ENCODE measurements around the gene FNDC11. TPM values are rescaled to one million over a fixed set of nuclear protein-coding genes. Genes with fewer than 3 reads are reported as not detected.
"Not testable (repeated sequence)": the region's sequence is repeated elsewhere in the genome, so short reads cannot be mapped to it uniquely, and the experiment has no call there.

FNDC11 gene
- total and polyA plus RNA-seq, 5 experiments from 2014 or later, result 0.13 to 0.36 (median 0.25) TPM; not detected in 2

GRCh38 chr20:63551068-63551467, 2.9 kb upstream of the FNDC11 start:
- POLR2A ChIA-PET, result interaction anchor here (1.2 kb wide), 1 partner anchor 12 kb away, joined by 5 read pairs; no protein-coding TSS in a partner anchor
- Mint-ChIP-seq H3K36me3 (no peaks in the 10 kb centered on the region), H3K4me1 (peaks cover 8 to 31% (median 28%) of the 10 kb centered on the region in 4 donors), H3K9me3 (no peaks in the 10 kb centered on the region), H3K27ac (peak overlapping the region in 4 of 10 donors; percentile 46 to 86 (median 76)), H3K27me3 (peaks cover 0 to 17% (median 2%) of the 10 kb centered on the region in 5 donors), H3K4me3 (peak overlapping the region in 2 of 10 donors; percentile 45 to 57)
- ATAC-seq (no peak), DNase-seq (no peak)

- peaks cover 11 to 34% (median 28%) of the 10 kb centered on the region in 4 donors for H3K4me1 Mint-ChIP-seq
- POLR2A ChIA-PET, result interaction anchor here (0.6 to 4.1 kb wide), 16 partner anchors 11 to 489 kb away, joined by 3 to 37 read pairs (median 4); partner anchors contain the start of genes GMEB2, PPDPF, PRPF6 and PTK6
Observed at GRCh38 chr20:63552481-63553249, 1.3 kb upstream of the FNDC11 start.

GRCh38 chr20:63553251-63553932, 567 bp upstream of the FNDC11 start:
- Mint-ChIP-seq H3K27ac (peak overlapping the region in 8 of 10 donors; percentile 77 to 97 (median 91)), H3K27me3 (peaks cover 0 to 13% (median 2%) of the 10 kb centered on the region in 5 donors), H3K36me3 (no peaks in the 10 kb centered on the region), H3K4me3 (peak overlapping the region; percentile 67 to 85 (median 79)), H3K9me3 (no peaks in the 10 kb centered on the region), H3K4me1 (peaks cover 11 to 34% (median 28%) of the 10 kb centered on the region in 4 donors)
- peak; percentile 78 to 94 (median 88) for DNase-seq
- POLR2A ChIA-PET, result interaction anchor here (0.7 to 4.1 kb wide), 11 partner anchors 13 to 488 kb away, joined by 3 to 37 read pairs (median 7); partner anchors contain the start of genes GMEB2, PPDPF, PRPF6 and PTK6
- ATAC-seq, result peak; percentile 69 to 73

More at GRCh38 chr20:63552481-63553249, 1.3 kb upstream of the FNDC11 start:
- Mint-ChIP-seq H3K36me3 (no peaks in the 10 kb centered on the region), H3K9me3 (no peaks in the 10 kb centered on the region), H3K27me3 (peaks cover 0 to 15% (median 2%) of the 10 kb centered on the region in 5 donors), H3K27ac (peak overlapping the region; percentile 77 to 97 (median 90)), H3K4me3 (peak overlapping the region; percentile 67 to 85 (median 79))
- ATAC-seq, result peak; percentile 66 to 74
- peak in 9 of 10 donors; percentile 42 to 83 (median 74) for DNase-seq

GRCh38 chr20:63554361-63555278, 661 bp downstream of the FNDC11 start:
- Mint-ChIP-seq H3K27me3 (peaks cover 0 to 4% (median 0%) of the 10 kb centered on the region in 5 donors), H3K36me3 (peaks cover 0 to 2% (median 1%) of the 10 kb centered on the region in 3 donors), H3K27ac (peak overlapping the region in 6 of 10 donors; percentile 25 to 90 (median 86)), H3K9me3 (no peaks in the 10 kb centered on the region), H3K4me3 (peak overlapping the region; percentile 67 to 84 (median 76)), H3K4me1 (peaks cover 11 to 28% (median 24%) of the 10 kb centered on the region in 4 donors)
- ATAC-seq (peak; percentile 4 to 5), DNase-seq (peak in 1 of 10 donors; percentile 42)
- POLR2A ChIA-PET, result interaction anchor here (0.6 to 4.1 kb wide), 9 partner anchors 12 to 226 kb away, joined by 3 to 37 read pairs (median 4); partner anchors contain the start of gene PPDPF

GRCh38 chr20:63555661-63556381, 1.9 kb downstream of the FNDC11 start:
- no peak overlapping the region for H3K27ac Mint-ChIP-seq
- peaks cover 0 to 2% (median 0%) of the 10 kb centered on the region in 5 donors for H3K27me3 Mint-ChIP-seq
- ATAC-seq (no peak), DNase-seq (no peak)
- POLR2A ChIA-PET, result interaction anchor here (1.1 to 4.1 kb wide), 3 partner anchors 11 to 80 kb away, joined by 3 to 37 read pairs (median 4); no protein-coding TSS in a partner anchor
- H3K36me3 Mint-ChIP-seq, result peaks cover 0 to 6% (median 5%) of the 10 kb centered on the region in 3 donors
- no peak overlapping the region for H3K4me3 Mint-ChIP-seq
- no peaks in the 10 kb centered on the region for H3K9me3 Mint-ChIP-seq
- peaks cover 13 to 26% (median 19%) of the 10 kb centered on the region in 4 donors for H3K4me1 Mint-ChIP-seq

- POLR2A ChIA-PET, result interaction anchor here (0.6 to 0.7 kb wide), 3 partner anchors 11 to 342 kb away, joined by 3 to 6 read pairs (median 4); no protein-coding TSS in a partner anchor
- Mint-ChIP-seq H3K4me3 (peak overlapping the region in 2 of 10 donors; percentile 48 to 68), H3K36me3 (peaks cover 0 to 10% (median 5%) of the 10 kb centered on the region in 3 donors), H3K4me1 (peaks cover 10 to 19% (median 15%) of the 10 kb centered on the region in 4 donors), H3K27ac (peak overlapping the region in 1 of 10 donors; percentile 87), H3K9me3 (no peaks in the 10 kb centered on the region), H3K27me3 (no peaks in the 10 kb centered on the region)
- ATAC-seq, result no peak
- no peak for DNase-seq
Observed at GRCh38 chr20:63556873-63557478, 3.0 kb downstream of the FNDC11 start.

- H3K27me3 Mint-ChIP-seq, result no peaks in the 10 kb centered on the region
- no peaks in the 10 kb centered on the region for H3K9me3 Mint-ChIP-seq
- no peak for DNase-seq
- no peak for ATAC-seq
- H3K4me3 Mint-ChIP-seq, result peak overlapping the region in 2 of 10 donors; percentile 48 to 68
- H3K4me1 Mint-ChIP-seq, result peaks cover 8 to 15% (median 12%) of the 10 kb centered on the region in 4 donors
- POLR2A ChIA-PET, result interaction anchor here (0.6 to 0.7 kb wide), 2 partner anchors 77 to 342 kb away, joined by 3 to 6 read pairs; no protein-coding TSS in a partner anchor
- peak overlapping the region in 1 of 10 donors; percentile 87 for H3K27ac Mint-ChIP-seq
- H3K36me3 Mint-ChIP-seq, result peaks cover 0 to 10% (median 5%) of the 10 kb centered on the region in 3 donors
Observed at GRCh38 chr20:63557481-63557891, 3.5 kb downstream of the FNDC11 start.

GRCh38 chr20:63558804-63559484, 5.0 kb downstream of the FNDC11 start:
- H3K27ac Mint-ChIP-seq, result no peak overlapping the region
- H3K4me1 Mint-ChIP-seq, result peaks cover 0 to 7% (median 5%) of the 10 kb centered on the region in 4 donors
- H3K27me3 Mint-ChIP-seq, result no peaks in the 10 kb centered on the region
- no peak for ATAC-seq
- peaks cover 0 to 10% (median 5%) of the 10 kb centered on the region in 3 donors for H3K36me3 Mint-ChIP-seq
- DNase-seq, result no peak
- no peak overlapping the region for H3K4me3 Mint-ChIP-seq
- H3K9me3 Mint-ChIP-seq, result no peaks in the 10 kb centered on the region
- POLR2A ChIA-PET, result interaction anchor here (0.7 kb wide), 1 partner anchor 10 kb away, joined by 3 read pairs; no protein-coding TSS in a partner anchor

GRCh38 chr20:63559485-63560332, 5.8 kb downstream of the FNDC11 start:
- POLR2A ChIA-PET, H3K9me3 Mint-ChIP-seq, H3K4me3 Mint-ChIP-seq, H3K27me3 Mint-ChIP-seq, H3K27ac Mint-ChIP-seq, H3K4me1 Mint-ChIP-seq, ATAC-seq: not testable (repeated sequence)
- peak in 3 of 10 donors; percentile 46 to 65 (median 55) for DNase-seq
- H3K36me3 Mint-ChIP-seq, result peaks cover 0 to 10% (median 5%) of the 10 kb centered on the region in 3 donors
